Breast epithelium (tissue), 4 donors: ENCODE measurements around the gene CPAMD8. TPM values are rescaled to one million over a fixed set of nuclear protein-coding genes. Genes with fewer than 3 reads are reported as not detected.

Source experiments
- DNase-seq, 2 donors: peaks; one replicate each; pipeline ENCODE4 v3.0.0-alpha.2; 2019; ENCODE audit warnings: low spot score in 2 of 2
- H3K27ac ChIP-seq, 2 donors: fragments of 200-600 bp; sonication (generic) in 1 of 2; one replicate each; pipeline ENCODE4 v1.5.1; 2016 to 2019; ENCODE audit warnings: mild to moderate bottlenecking in 1 of 2
- H3K27me3 ChIP-seq, 2 donors: fragments of 200-600 bp; sonication (generic) in 1 of 2; one replicate each; pipeline versions ENCODE4 v1.5.1 to v1.6.0; 2017 to 2019; ENCODE audit warnings: control low read depth in 1 of 2, mild to moderate bottlenecking in 1 of 2
- H3K36me3 ChIP-seq: fragments of 200-600 bp; one replicate; pipeline ENCODE4 v1.5.1; 2019
- H3K4me1 ChIP-seq, 2 donors: fragments of 200-600 bp; sonication (generic); one replicate each; pipeline ENCODE4 v1.5.1; 2016 to 2019; ENCODE audit warnings: control low read depth in 1 of 2
- H3K4me3 ChIP-seq, 3 donors: fragments of 200-600 bp; sonication (generic); 1 replicate in 2 of 3; 2 replicates in 1 of 3; pipeline ENCODE4 v1.5.1; 2016 to 2019; ENCODE audit warnings: mild to moderate bottlenecking in 3 of 3, moderate library complexity in 2 of 3
- H3K9me3 ChIP-seq, 2 donors: fragments of 200-600 bp; sonication (generic) in 1 of 2; one replicate each; pipeline ENCODE4 v1.5.1; 2016 to 2019; ENCODE audit warnings: control low read depth in 1 of 2
- POLR2A ChIP-seq: fragments of 450-650 bp; IDR thresholded peaks from one replicate; pipeline ENCODE4 v1.6.1; 2016; ENCODE audit warnings: antibody characterized with exemption, mild to moderate bottlenecking, moderate library complexity
- POLR2AphosphoS5 ChIP-seq, 3 donors: sonication (generic); formaldehyde crosslinking; IDR thresholded peaks; one replicate each; pipeline ENCODE4 v1.6.1; 2017; ENCODE audit warnings: antibody characterized with exemption in 3 of 3
- intact Hi-C: fragments of 100-400 bp; cut with DNase I; formaldehyde crosslinking; loops from one replicate; pipeline ENCODE4 v1.15.1; 2023; ENCODE audit warnings: low total_unique reads
- total RNA-seq, 3 donors: library from RNA; depleted of rRNA; stranded (reverse); fragments of >200 nt; gene quantifications; one replicate each; pipeline ENCODE4 v1.1.0, GENCODE V29; 2016
- TF ChIP-seq, protein P1 (sequence below), 3 donors: fragments of 450-650 bp; IDR thresholded peaks; one replicate each; pipeline ENCODE4 v1.5.1; 2016 to 2017; ENCODE audit warnings: antibody characterized with exemption in 3 of 3, mild to moderate bottlenecking in 3 of 3, moderate library complexity in 3 of 3

CPAMD8 gene
- total RNA-seq, 3 donors from 2014 or later = 9.5 to 24.0 (median 20.2) TPM

DNA sequence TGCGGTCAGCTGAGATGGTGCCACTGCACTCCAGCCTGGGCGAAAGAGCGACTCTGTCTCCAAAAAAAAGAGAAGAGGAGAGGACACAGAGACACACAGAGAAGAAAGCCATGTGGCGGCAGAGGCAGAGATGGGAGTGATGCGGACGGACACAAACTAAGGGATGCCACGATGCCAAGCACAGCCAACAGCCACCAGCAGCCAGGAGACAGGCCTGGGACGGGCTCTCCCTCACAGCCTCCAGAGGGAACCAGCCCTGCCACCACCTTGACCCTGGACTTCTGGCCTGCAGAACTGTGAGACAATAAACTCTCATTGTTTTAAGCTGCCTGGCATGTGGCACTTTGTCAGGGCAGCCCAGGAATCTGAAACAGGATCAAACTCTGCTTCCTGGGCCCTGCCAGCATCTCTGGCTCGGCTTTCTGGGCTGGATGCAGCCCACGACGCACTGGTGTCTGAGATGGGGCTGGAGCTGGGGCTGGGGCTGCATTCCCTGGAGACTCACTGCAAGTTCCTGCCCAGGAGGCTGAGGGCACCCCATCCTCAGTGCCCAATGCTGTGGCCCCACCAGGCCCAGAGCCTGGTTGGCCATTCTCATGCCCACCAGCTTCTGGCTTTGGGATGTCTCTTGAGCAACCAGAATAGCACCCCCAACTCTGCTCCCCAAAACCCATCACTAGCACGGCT, 134.8 kb downstream of the CPAMD8 start:
- intact Hi-C loops = no loop called here
- TF ChIP-seq, protein P1, sequence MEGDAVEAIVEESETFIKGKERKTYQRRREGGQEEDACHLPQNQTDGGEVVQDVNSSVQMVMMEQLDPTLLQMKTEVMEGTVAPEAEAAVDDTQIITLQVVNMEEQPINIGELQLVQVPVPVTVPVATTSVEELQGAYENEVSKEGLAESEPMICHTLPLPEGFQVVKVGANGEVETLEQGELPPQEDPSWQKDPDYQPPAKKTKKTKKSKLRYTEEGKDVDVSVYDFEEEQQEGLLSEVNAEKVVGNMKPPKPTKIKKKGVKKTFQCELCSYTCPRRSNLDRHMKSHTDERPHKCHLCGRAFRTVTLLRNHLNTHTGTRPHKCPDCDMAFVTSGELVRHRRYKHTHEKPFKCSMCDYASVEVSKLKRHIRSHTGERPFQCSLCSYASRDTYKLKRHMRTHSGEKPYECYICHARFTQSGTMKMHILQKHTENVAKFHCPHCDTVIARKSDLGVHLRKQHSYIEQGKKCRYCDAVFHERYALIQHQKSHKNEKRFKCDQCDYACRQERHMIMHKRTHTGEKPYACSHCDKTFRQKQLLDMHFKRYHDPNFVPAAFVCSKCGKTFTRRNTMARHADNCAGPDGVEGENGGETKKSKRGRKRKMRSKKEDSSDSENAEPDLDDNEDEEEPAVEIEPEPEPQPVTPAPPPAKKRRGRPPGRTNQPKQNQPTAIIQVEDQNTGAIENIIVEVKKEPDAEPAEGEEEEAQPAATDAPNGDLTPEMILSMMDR (IDR thresholded peaks at IDR 0.05) = no peak
- no peak for TF ChIP-seq POLR2A
- no peak for TF ChIP-seq POLR2AphosphoS5 (IDR thresholded peaks at IDR 0.05)
- DNase-seq = no peak
- Histone ChIP-seq H3K9me3 (no peaks in the 10 kb centered on the region), H3K36me3 (no peaks in the 10 kb centered on the region), H3K27ac (no peak overlapping the region), H3K27me3 (no peaks in the 10 kb centered on the region), H3K4me3 (peak overlapping the region in 1 of 3 donors; percentile 3), H3K4me1 (peaks cover 0 to 5% of the 10 kb centered on the region in 2 donors)

- DNase-seq = no peak
- H3K9me3 ChIP-seq = no peaks in the 10 kb centered on the region
- H3K36me3 ChIP-seq = no peaks in the 10 kb centered on the region
- peaks cover 0 to 5% of the 10 kb centered on the region in 2 donors for H3K4me1 ChIP-seq
- intact Hi-C loops = no loop called here
- TF ChIP-seq, protein P1 (IDR thresholded peaks at IDR 0.05) = no peak
- TF ChIP-seq POLR2A (no peak), POLR2AphosphoS5 (IDR thresholded peaks at IDR 0.05) (no peak)
- no peaks in the 10 kb centered on the region for H3K27me3 ChIP-seq
- peak overlapping the region in 1 of 3 donors; percentile 59 for H3K4me3 ChIP-seq
- H3K27ac ChIP-seq = peak overlapping the region in 1 of 2 donors; percentile 69
These were observed 136.0 kb downstream of the CPAMD8 start for GRCh38 chr19:16890461-16891184.

- H3K27ac ChIP-seq = peak overlapping the region; percentile 52 to 69
- H3K9me3 ChIP-seq = no peaks in the 10 kb centered on the region
- H3K36me3 ChIP-seq = no peaks in the 10 kb centered on the region
- no peak for DNase-seq
- H3K4me1 ChIP-seq = peaks cover 0 to 5% of the 10 kb centered on the region in 2 donors
- intact Hi-C loops = no loop called here
- peak overlapping the region in 2 of 3 donors; percentile 45 to 59 for H3K4me3 ChIP-seq
- TF ChIP-seq, protein P1 (IDR thresholded peaks at IDR 0.05) = no peak
- TF ChIP-seq POLR2A (no peak), POLR2AphosphoS5 (IDR thresholded peaks at IDR 0.05) (no peak)
- H3K27me3 ChIP-seq = no peaks in the 10 kb centered on the region
These were observed 136.6 kb downstream of the CPAMD8 start for GRCh38 chr19:16889883-16890460.

DNA sequence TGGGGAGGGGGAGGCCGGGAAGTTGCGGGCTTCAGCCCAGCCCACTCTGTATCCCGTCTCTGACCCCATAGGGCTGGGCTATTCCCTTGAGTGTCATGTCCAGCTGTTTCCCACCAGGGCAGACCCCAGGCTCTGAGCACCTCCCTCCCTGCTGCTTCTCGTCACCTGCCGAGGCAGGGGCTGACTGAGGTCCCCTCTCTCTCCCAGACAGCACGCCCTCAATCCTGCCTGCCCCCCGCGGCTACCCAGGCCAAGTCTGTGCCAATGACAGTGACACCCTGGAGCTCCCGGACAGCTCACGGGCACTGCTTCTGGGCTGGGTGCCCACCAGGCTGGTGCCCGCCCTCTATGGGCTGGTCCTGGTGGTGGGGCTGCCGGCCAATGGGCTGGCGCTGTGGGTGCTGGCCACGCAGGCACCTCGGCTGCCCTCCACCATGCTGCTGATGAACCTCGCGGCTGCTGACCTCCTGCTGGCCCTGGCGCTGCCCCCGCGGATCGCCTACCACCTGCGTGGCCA, 137.2 kb downstream of the CPAMD8 start:
- intact Hi-C loops = no loop called here
- peak overlapping the region; percentile 2 to 59 (median 45) for H3K4me3 ChIP-seq
- DNase-seq = no peak
- peaks cover 0 to 5% of the 10 kb centered on the region in 2 donors for H3K4me1 ChIP-seq
- H3K27me3 ChIP-seq = no peaks in the 10 kb centered on the region
- peak overlapping the region; percentile 52 to 69 for H3K27ac ChIP-seq
- H3K36me3 ChIP-seq = no peaks in the 10 kb centered on the region
- H3K9me3 ChIP-seq = no peaks in the 10 kb centered on the region
- no peak for TF ChIP-seq POLR2A
- TF ChIP-seq POLR2AphosphoS5 (IDR thresholded peaks at IDR 0.05) = no peak

GRCh38 chr19:16888629-16889365, 137.8 kb downstream of the CPAMD8 start, which contains the start of gene F2RL3:
TSS of gene F2RL3 (plus strand) at chr19:16888999. CDS start at chr19:16889190, 191 bp downstream.
- Histone ChIP-seq H3K36me3 (no peaks in the 10 kb centered on the region), H3K27me3 (no peaks in the 10 kb centered on the region), H3K4me1 (peaks cover 0 to 5% of the 10 kb centered on the region in 2 donors), H3K27ac (peak within 1 kb of the TSS; percentile 52 to 69), H3K9me3 (no peaks in the 10 kb centered on the region), H3K4me3 (peak within 1 kb of the TSS; percentile 2 to 59 (median 45))
- DNase-seq = peak in 1 of 2 donors; percentile 42
- TF ChIP-seq POLR2AphosphoS5 (IDR thresholded peaks at IDR 0.05) (peak in 2 of 3 donors; percentile 24 to 46), POLR2A (no peak)
- intact Hi-C loops = no loop called here
